Measurements from ENCODE around the gene LDHAL6B.

DNA sequence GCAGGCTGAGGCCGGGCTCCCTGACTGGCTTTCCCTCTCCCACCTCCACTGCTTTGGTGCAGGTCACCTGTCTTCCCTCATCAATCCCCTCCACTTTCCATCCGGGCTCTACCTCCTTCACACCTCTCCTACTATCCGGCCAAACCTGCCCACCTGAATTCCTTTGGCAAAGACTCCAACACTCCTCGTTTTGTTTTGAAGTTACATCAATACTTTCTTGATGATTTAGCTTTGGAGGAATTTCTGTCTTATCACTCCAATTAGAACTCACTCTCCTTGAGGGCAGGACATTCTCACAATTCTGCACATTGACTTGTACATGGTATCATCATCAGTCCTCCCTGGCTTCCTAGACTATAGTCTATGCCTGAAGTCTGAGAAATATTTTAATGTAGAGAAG lies 20.4 kb downstream of the LDHAL6B start:
- TF ChIP-seq, protein P1, sequence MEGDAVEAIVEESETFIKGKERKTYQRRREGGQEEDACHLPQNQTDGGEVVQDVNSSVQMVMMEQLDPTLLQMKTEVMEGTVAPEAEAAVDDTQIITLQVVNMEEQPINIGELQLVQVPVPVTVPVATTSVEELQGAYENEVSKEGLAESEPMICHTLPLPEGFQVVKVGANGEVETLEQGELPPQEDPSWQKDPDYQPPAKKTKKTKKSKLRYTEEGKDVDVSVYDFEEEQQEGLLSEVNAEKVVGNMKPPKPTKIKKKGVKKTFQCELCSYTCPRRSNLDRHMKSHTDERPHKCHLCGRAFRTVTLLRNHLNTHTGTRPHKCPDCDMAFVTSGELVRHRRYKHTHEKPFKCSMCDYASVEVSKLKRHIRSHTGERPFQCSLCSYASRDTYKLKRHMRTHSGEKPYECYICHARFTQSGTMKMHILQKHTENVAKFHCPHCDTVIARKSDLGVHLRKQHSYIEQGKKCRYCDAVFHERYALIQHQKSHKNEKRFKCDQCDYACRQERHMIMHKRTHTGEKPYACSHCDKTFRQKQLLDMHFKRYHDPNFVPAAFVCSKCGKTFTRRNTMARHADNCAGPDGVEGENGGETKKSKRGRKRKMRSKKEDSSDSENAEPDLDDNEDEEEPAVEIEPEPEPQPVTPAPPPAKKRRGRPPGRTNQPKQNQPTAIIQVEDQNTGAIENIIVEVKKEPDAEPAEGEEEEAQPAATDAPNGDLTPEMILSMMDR (IDR thresholded peaks at IDR 0.05) = no peak
- TF ChIP-seq POLR2A (IDR thresholded peaks at IDR 0.05) (no peak), EP300 (IDR thresholded peaks at IDR 0.05) (no peak)

Data from stomach (tissue), 4 donors.